HG02973 (cell line): ENCODE measurements around the gene USP31.

Experiments used
- ATAC-seq: cut with Tn5 transposase; IDR thresholded peaks from one replicate; pipeline ENCODE4 v1.9.1; 2021; ENCODE audit warnings: moderate library complexity; ENCODE audit not compliant: unreplicated experiment

The USP31 gene

GRCh38 chr16:23025692-23026307 is 123.5 kb downstream of the USP31 start:
- no peak for ATAC-seq

- ATAC-seq: no peak
Observed at GRCh38 chr16:23024044-23024443, 125.2 kb downstream of the USP31 start.

- no peak for ATAC-seq
Observed at GRCh38 chr16:23020084-23020483, 129.2 kb downstream of the USP31 start.

- no peak for ATAC-seq
Observed at GRCh38 chr16:23016368-23016767, 132.9 kb downstream of the USP31 start.

GRCh38 chr16:23015580-23015979 is 133.7 kb downstream of the USP31 start:
- ATAC-seq: no peak

- ATAC-seq: no peak
Observed at GRCh38 chr16:23014592-23014991, 134.7 kb downstream of the USP31 start.
